SK-N-SH treated with all-trans-retinoic acid at 6 μM for 48 hours (cell line): ENCODE data around the gene C10orf95.

Experiments
- ATAC-seq: fragments of 200-7000 bp; cut with Tn5 transposase; 3 replicates; pipeline ENCODE4 v1.9.1; 2020; ENCODE audit warnings: mild to moderate bottlenecking, moderate library complexity
- ARNTL ChIP-seq: fragments of 450-650 bp; formaldehyde crosslinking; IDR thresholded peaks from 2 replicates; pipeline ENCODE4 v1.5.0; 2020; ENCODE audit warnings: low read depth, mild to moderate bottlenecking, moderate library complexity, borderline replicate concordance
- BACH2 ChIP-seq: fragments of 250-450 bp; sonication (Bioruptor Pico); IDR thresholded peaks from 2 replicates; pipeline ENCODE4 v1.9.0; 2021; ENCODE audit warnings: mild to moderate bottlenecking, borderline replicate concordance
- ESRRG ChIP-seq: fragments of 250-450 bp; sonication (Bioruptor Pico); IDR thresholded peaks from 2 replicates; pipeline ENCODE4 v1.6.1; 2021; ENCODE audit warnings: mild to moderate bottlenecking
- OSR1 ChIP-seq: fragments of 250-450 bp; sonication (Bioruptor Pico); IDR thresholded peaks from 2 replicates; pipeline ENCODE4 v1.8.0; 2022; ENCODE audit warnings: moderate library complexity, mild to moderate bottlenecking, inconsistent platforms
- PATZ1 ChIP-seq: fragments of 250-450 bp; sonication (Bioruptor Pico); IDR thresholded peaks from 2 replicates; pipeline ENCODE4 v1.8.0; 2020; ENCODE audit warnings: mild to moderate bottlenecking, moderate library complexity, borderline replicate concordance
- PPARA ChIP-seq: fragments of 250-450 bp; sonication (Bioruptor Pico); IDR thresholded peaks from 2 replicates; pipeline ENCODE4 v1.5.0; 2020; ENCODE audit warnings: mild to moderate bottlenecking, borderline replicate concordance
- RARB ChIP-seq: fragments of 250-450 bp; sonication (Bioruptor Pico); IDR thresholded peaks from 2 replicates; pipeline ENCODE4 v1.8.0; 2021; ENCODE audit warnings: mild to moderate bottlenecking, moderate library complexity
- SNAI2 ChIP-seq: fragments of 250-450 bp; sonication (Bioruptor Pico); IDR thresholded peaks from 2 replicates; pipeline ENCODE4 v1.5.0; 2020; ENCODE audit warnings: mild to moderate bottlenecking, moderate library complexity
- TCF4 ChIP-seq: fragments of 250-450 bp; sonication (Bioruptor Pico); IDR thresholded peaks from 2 replicates; pipeline ENCODE4 v1.8.0; 2021; ENCODE audit warnings: mild to moderate bottlenecking, moderate library complexity, borderline replicate concordance
- TSHZ2 ChIP-seq: fragments of 250-450 bp; sonication (Bioruptor Pico); IDR thresholded peaks from 2 replicates; pipeline ENCODE4 v1.5.0; 2020; ENCODE audit warnings: mild to moderate bottlenecking, moderate library complexity
- ZC3H10 ChIP-seq: fragments of 250-450 bp; sonication (Bioruptor Pico); IDR thresholded peaks from 2 replicates; pipeline ENCODE4 v1.5.1; 2021; ENCODE audit warnings: mild to moderate bottlenecking, moderate library complexity
- ZFP3 ChIP-seq: fragments of 250-450 bp; sonication (Bioruptor Pico); IDR thresholded peaks from 2 replicates; pipeline ENCODE4 v1.5.0; 2020; ENCODE audit warnings: mild to moderate bottlenecking, moderate library complexity
- ZFP30 ChIP-seq: fragments of 450-650 bp; formaldehyde crosslinking; IDR thresholded peaks from 2 replicates; pipeline ENCODE4 v1.5.0; 2022; ENCODE audit warnings: mild to moderate bottlenecking, moderate library complexity
- ZNF565 ChIP-seq: fragments of 450-650 bp; formaldehyde crosslinking; conservative IDR thresholded peaks from 2 replicates; pipeline ENCODE4 v1.5.0; 2020; ENCODE audit warnings: low read depth, mild to moderate bottlenecking, moderate library complexity
- ZNF70 ChIP-seq: fragments of 450-650 bp; formaldehyde crosslinking; IDR thresholded peaks from 2 replicates; pipeline ENCODE4 v1.5.0; 2020; ENCODE audit warnings: mild to moderate bottlenecking, moderate library complexity
- ZNF8 ChIP-seq: fragments of 450-650 bp; formaldehyde crosslinking; IDR thresholded peaks from 2 replicates; pipeline ENCODE4 v1.5.0; 2020; ENCODE audit warnings: mild to moderate bottlenecking, moderate library complexity
- TF ChIP-seq, protein P1 (sequence below): fragments of 250-450 bp; sonication (Bioruptor Pico); IDR thresholded peaks from 2 replicates; pipeline ENCODE4 v1.8.0; 2021; ENCODE audit warnings: low read depth, mild to moderate bottlenecking, moderate library complexity, borderline replicate concordance
- TF ChIP-seq, protein P2 (sequence below): fragments of 250-450 bp; sonication (Bioruptor Pico); IDR thresholded peaks from 2 replicates; pipeline ENCODE4 v1.5.1; 2021; ENCODE audit warnings: mild to moderate bottlenecking, moderate library complexity

C10orf95 gene

GRCh38 chr10:102413053-102413705 lies 38.2 kb downstream of the C10orf95 start:
- ATAC-seq: no peak
- no peak for TF ChIP-seq TSHZ2 (CRISPR knock-in tag)

GRCh38 chr10:102412293-102412692 lies 39.0 kb downstream of the C10orf95 start:
- no peak for ATAC-seq
- TF ChIP-seq ZNF8 (CRISPR knock-in tag) (no peak), ARNTL (CRISPR knock-in tag) (no peak), PPARA (CRISPR knock-in tag) (no peak), ESRRG (CRISPR knock-in tag) (no peak), ZNF70 (CRISPR knock-in tag) (no peak), ZFP3 (CRISPR knock-in tag) (no peak), RARB (CRISPR knock-in tag) (no peak), TSHZ2 (CRISPR knock-in tag) (no peak), OSR1 (no peak), TCF4 (no peak)
- TF ChIP-seq, protein P1, sequence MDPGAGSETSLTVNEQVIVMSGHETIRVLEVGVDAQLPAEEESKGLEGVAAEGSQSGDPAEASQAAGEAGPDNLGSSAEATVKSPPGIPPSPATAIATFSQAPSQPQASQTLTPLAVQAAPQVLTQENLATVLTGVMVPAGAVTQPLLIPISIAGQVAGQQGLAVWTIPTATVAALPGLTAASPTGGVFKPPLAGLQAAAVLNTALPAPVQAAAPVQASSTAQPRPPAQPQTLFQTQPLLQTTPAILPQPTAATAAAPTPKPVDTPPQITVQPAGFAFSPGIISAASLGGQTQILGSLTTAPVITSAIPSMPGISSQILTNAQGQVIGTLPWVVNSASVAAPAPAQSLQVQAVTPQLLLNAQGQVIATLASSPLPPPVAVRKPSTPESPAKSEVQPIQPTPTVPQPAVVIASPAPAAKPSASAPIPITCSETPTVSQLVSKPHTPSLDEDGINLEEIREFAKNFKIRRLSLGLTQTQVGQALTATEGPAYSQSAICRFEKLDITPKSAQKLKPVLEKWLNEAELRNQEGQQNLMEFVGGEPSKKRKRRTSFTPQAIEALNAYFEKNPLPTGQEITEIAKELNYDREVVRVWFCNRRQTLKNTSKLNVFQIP (CRISPR knock-in tag): no peak
- TF ChIP-seq, protein P2, sequence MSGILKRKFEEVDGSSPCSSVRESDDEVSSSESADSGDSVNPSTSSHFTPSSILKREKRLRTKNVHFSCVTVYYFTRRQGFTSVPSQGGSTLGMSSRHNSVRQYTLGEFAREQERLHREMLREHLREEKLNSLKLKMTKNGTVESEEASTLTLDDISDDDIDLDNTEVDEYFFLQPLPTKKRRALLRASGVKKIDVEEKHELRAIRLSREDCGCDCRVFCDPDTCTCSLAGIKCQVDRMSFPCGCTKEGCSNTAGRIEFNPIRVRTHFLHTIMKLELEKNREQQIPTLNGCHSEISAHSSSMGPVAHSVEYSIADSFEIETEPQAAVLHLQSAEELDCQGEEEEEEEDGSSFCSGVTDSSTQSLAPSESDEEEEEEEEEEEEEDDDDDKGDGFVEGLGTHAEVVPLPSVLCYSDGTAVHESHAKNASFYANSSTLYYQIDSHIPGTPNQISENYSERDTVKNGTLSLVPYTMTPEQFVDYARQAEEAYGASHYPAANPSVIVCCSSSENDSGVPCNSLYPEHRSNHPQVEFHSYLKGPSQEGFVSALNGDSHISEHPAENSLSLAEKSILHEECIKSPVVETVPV (CRISPR knock-in tag): no peak

DNA sequence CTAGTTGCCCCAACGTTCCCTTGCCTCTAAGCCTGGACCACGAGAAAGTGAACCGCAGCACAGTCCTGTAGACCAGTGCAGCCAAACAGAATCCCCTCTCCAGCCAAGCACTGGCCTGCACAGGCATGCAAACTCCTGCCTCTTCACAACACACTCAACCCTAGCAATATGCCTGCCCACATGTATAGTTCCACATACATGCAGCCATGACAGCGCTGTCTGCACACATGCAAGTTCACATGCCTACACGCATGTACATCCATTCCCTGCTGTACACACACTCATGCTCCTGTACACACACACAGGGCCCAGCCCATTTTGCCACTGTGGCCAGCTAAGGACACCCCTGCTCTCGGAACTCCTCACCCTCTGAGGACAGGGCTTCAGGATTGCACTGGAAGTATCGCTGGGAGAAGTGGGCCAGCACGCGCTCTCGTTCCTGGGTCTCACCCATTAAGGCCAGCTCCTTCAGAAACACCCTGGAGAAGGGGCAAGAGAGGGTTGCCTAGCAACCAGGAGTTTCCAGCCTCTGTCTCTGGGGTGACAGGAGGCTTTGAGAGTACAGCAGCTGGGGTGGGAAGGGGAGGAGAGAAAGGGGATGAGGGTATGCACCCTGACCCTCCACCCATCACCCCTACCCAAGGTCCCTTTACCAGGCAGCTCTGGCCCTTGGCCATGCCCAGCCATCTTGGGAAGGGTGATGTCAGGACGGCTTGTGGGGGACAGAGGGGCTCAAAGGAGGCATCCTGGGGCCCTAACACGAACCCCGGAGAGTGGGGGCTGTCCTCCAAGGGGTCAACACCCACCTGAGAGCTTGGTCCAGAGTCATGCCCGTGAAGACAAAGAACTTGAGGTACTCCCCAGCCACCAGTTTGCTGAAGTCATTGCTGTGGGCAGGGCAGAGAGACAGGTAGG lies 39.7 kb downstream of the C10orf95 start:
- TF ChIP-seq PATZ1 (CRISPR knock-in tag) (no peak), ZFP3 (CRISPR knock-in tag) (no peak), SNAI2 (CRISPR knock-in tag) (no peak), ZNF70 (CRISPR knock-in tag) (no peak), ZNF565 (CRISPR knock-in tag) (no peak), ZC3H10 (CRISPR knock-in tag) (no peak), BACH2 (no peak), ZFP30 (no peak), ZNF8 (CRISPR knock-in tag) (no peak), ARNTL (CRISPR knock-in tag) (no peak)
- TF ChIP-seq, protein P2 (CRISPR knock-in tag): no peak
- ATAC-seq: no peak
